ENCODE data around the gene FAM107B.
"Not testable (repeated sequence)": the region's sequence is repeated elsewhere in the genome, so short reads cannot be mapped to it uniquely, and the experiment has no call there.

The FAM107B gene

GRCh38 chr10:14639637-14640036 lies 135.1 kb downstream of the FAM107B start:
- no peak overlapping the region for H3K4me3 ChIP-seq (ENCODE audit: low read depth, low read length)
- no peak for TF ChIP-seq CTCF (conservative IDR thresholded peaks at IDR 0.05; ENCODE audit: low read depth, low read length)
- no peak for DNase-seq (ENCODE audit: low read depth)

DNA sequence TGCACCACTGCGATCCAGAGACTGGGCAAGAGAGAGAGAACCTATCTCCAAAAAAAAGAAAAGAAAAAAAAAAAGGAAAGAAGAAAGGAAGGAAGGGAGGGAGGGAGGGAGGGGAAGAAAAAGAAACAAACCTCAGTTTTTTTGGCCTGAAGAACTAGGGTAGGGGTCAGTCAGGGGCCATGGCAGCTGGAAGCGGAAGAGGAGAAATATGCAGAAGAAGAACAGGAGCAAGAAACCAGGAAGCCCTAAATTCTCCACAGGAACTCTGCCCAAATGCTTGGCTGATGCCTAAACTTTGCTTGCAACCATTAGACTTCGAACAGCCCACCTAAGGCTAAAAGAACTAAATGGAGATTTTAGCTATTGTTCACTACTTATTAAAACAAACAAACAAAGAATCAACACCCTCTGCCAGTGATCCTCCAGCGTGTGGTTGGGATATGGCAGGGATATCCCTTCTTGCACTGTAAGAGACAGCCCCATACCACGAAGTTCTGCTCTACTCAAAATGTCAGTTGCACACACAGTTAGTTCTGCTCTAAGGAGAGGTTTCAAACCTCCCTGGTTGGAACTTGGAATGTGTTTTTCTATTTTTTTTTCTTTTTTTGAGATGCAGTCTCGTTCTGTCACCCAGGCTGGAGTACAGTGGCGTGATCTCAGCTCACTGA lies 139.5 kb downstream of the FAM107B start:
- no peak for TF ChIP-seq CTCF (conservative IDR thresholded peaks at IDR 0.05; ENCODE audit: low read depth, low read length)
- no peak overlapping the region for H3K4me3 ChIP-seq (ENCODE audit: low read depth, low read length)
- no peak for DNase-seq (ENCODE audit: low read depth)

DNA sequence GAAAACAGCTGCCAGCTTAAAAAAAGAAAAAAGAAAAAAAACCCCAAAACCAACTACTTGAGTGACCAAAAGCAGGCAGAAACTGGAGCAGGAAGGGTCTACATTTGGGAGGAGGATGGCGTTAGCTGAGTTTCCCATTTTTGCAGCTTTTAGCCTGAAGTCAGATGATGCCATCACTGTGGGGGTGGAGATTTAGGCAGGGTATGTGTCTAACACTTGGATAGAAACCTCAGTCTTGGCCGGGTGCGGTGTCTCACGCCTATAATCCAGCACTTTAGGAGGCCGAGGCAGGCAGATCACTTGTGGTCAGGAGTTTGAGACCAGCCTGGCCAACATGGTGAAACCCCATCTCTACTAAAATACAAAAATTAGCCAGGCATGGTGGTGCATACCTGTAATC lies 140.1 kb downstream of the FAM107B start:
- DNase-seq (ENCODE audit: low read depth): not testable (repeated sequence)

DNA sequence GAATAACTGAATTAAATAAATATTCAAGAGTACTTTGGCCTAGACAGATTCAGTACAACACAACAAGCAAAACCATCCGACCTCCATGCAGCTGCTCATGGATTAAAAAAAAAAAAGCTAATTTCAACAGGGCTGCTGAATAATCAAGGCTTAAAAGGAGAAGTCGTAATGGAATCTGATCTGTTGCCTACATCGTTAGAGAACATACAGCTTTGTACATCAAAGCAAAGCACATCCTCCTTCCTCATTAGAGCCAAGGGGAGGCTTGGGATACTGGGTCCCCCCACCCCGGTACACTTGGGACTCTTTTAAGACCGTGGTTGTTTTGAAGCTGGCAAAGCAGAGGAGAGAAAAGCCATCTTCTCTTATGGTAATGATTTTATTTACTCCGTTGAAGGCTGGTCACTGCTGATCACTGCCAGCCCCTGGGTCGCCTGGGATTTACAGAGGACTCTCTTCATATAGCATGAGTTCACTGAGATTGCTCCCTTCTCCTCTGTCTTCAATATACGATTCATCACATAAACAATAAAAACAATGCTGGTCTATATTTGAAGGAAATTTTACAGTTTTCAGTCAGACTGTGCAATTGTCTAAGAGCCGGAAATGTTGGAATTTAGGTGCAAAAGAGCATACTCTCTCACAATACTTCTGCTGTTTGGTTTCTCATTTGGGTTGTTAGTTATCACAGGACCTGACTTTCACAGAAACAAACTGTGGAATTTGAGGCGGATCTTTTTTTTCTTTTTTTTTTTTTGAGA lies 148.8 kb downstream of the FAM107B start:
- TF ChIP-seq CTCF (conservative IDR thresholded peaks at IDR 0.05; ENCODE audit: low read depth, low read length): no peak
- no peak overlapping the region for H3K4me3 ChIP-seq (ENCODE audit: low read depth, low read length)
- no peak for DNase-seq (ENCODE audit: low read depth)

More for the DNA sequence above, 140.1 kb downstream of the FAM107B start:
- H3K4me3 ChIP-seq (ENCODE audit: low read depth, low read length): not testable (repeated sequence)

GRCh38 chr10:14625192-14625631 lies 149.5 kb downstream of the FAM107B start:
- no peak for DNase-seq (ENCODE audit: low read depth)
- H3K4me3 ChIP-seq (ENCODE audit: low read depth, low read length): no peak overlapping the region
- no peak for TF ChIP-seq CTCF (conservative IDR thresholded peaks at IDR 0.05; ENCODE audit: low read depth, low read length)

GRCh38 chr10:14624600-14624999 lies 150.1 kb downstream of the FAM107B start:
- DNase-seq (ENCODE audit: low read depth): no peak
- H3K4me3 ChIP-seq (ENCODE audit: low read depth, low read length): no peak overlapping the region
- TF ChIP-seq CTCF (conservative IDR thresholded peaks at IDR 0.05; ENCODE audit: low read depth, low read length): no peak

GRCh38 chr10:14623931-14624330 lies 150.8 kb downstream of the FAM107B start:
- TF ChIP-seq CTCF (conservative IDR thresholded peaks at IDR 0.05; ENCODE audit: low read depth, low read length): no peak
- no peak for DNase-seq (ENCODE audit: low read depth)
- H3K4me3 ChIP-seq (ENCODE audit: low read depth, low read length): no peak overlapping the region

Measured in choroid plexus epithelial cell (primary cell).